ENCODE measurements around the gene RAP2A. TPM values are rescaled to one million over a fixed set of nuclear protein-coding genes. Genes with fewer than 3 reads are reported as not detected.

The RAP2A gene
- total RNA-seq, 1 donor from 2014 or later = 56.9 TPM

DNA sequence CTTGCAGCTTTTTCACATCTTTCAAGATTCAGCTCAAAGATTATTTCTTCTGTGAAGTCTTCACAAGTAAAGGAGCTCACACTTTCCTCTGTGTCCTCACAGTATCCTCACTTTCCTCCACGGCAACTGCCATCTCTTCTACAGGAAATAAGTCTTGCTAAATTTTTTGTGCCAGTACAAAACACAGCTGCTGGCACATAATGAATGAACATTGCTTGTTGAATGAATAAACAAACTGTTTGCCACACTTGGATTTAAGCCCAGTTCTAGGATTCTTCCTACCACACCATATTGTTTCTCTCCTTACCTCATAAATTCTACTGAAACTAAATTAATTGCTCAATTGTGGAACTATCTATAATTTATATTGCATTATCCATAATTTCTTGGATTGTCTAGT lies 59.5 kb downstream of the RAP2A start:
- peak in 1 of 2 donors; percentile 14 for DNase-seq (ENCODE audit: low read depth in 2 of 2)

DNA sequence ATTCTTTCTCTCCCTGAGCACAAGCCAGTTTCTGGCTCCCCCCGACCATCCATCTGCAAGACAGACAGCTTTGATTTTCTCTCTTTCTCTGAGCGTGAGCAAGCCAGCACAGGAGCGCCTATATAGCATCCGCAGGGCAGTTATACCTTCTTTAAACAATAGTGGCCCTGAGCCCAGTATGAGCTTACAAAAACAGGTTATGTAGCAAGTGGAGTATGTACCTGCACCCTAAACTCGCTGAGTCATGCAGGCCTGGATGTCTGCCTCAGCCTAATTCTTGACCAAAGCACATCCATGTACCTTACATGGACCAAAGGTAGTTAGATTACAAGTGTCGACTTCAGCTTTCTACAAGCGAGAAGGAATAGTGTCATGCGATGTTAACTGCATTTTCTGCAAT lies 61.7 kb downstream of the RAP2A start:
- DNase-seq (ENCODE audit: low read depth in 2 of 2) = no peak

DNA sequence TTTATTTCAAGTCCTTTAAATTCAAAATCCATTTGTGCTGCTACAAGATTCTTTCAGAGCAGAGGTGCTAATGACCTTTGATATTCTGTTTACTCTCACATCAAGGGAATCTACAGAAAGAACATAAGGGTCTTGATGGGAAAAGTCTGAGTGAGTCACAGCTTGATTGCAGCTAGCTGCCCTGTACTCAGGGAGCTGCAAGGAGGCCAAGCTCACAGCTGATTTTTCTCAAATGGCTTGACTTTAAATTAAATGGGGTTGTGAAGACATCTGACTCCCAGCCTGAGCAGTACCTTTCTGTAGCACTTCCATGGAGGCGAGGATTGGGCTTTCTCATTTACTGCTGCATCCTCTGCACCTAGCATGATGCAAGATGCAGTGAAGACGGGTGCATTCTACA lies 62.5 kb downstream of the RAP2A start:
- no peak for DNase-seq (ENCODE audit: low read depth in 2 of 2)

DNA sequence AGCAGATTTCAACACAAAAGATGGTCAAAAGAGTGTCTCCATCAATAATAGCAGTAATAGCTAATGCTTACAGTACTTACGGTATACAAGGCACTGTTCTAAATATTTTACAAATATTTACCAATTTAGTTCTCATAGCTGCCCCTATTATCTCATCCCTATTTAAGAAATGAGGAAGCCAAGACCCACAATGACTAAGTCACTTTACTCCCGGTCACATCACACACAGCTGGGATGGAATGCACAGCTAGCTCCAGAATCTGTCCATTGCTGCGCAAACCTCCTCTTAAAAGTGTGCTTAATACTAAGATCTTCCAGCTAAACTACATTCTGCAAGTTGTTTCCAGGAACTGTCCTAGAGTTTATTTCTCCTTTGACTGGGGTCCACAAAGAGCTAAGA lies 63.4 kb downstream of the RAP2A start:
- no peak for DNase-seq (ENCODE audit: low read depth in 2 of 2)

DNA sequence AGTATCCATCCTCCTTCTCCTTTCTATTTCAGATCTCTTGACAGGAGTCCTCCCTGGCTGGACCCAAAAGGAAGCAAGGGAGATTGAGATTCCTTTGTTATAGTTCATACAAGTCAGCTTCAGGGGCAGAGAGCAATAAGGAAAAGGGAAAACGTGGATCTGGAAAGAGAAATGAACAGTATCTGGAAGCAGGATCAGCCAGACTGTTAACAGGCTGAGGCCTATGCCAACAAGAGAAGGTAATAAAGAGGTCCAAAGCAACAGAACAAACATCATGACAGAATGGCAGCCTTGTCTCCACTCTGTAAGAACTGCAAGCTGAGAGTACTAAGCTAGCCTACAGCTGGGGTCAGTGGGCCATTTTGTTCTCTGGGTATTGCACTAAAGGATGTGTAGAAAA lies 64.5 kb downstream of the RAP2A start:
- DNase-seq (ENCODE audit: low read depth in 2 of 2) = no peak

DNA sequence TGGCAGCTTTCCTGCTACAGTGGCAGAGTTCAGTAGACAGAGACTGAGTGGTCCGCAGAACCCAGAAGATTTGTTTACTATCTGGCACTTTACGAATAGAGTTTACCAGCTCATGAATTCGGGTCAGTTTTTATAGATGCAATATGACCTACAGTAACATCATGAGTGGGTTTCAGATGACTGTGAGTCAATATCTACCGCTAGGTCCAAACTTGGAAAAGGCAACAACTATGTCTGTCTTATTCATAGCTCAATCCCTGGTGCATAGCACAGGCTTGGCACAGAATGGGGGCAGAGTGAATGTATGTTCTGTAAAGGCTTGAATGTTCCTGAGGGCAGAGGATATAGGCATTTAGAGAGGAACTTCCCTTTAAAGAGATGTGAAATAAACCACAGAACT lies 65.2 kb downstream of the RAP2A start:
- DNase-seq (ENCODE audit: low read depth in 2 of 2) = no peak

DNA sequence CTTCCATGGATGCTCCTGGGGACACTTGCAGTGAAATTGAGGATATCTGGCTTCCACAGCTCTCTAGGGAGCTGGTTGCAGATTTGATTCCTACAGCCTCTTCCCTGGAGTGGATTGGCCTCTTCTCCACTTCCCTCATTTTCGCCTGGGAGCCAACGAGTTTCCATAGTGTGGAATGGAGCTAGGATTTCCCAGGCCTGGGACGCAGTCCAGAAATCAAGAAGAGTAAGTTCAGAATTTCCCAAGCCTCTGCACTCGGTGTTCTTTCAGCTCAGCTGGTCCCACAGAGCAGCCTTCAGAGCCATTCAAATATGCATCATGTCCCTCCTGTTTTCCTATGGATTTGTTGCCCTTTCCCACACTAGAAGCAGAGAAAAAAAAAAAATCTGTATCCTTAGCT lies 68.2 kb downstream of the RAP2A start:
- no peak for DNase-seq (ENCODE audit: low read depth in 2 of 2)

DNA sequence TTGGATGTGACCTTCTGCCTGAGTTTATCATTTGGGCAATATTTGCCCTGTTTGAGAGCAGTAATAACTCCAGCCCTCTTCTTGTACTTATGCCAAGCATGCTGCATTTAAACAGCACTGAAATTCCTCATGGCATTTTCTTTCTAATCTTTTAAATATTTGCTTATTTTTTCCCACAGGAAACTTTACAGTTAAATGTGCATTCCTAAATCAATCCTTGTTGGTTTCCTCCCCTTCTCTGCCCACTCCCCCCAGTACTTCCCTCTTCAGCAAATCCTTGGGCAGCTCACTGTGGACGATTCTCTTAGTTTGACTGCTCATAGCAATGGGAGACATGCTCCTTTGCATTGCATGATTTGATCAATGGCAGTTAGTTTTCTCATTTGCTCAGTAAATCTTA lies 68.7 kb downstream of the RAP2A start:
- DNase-seq (ENCODE audit: low read depth in 2 of 2) = no peak

DNA sequence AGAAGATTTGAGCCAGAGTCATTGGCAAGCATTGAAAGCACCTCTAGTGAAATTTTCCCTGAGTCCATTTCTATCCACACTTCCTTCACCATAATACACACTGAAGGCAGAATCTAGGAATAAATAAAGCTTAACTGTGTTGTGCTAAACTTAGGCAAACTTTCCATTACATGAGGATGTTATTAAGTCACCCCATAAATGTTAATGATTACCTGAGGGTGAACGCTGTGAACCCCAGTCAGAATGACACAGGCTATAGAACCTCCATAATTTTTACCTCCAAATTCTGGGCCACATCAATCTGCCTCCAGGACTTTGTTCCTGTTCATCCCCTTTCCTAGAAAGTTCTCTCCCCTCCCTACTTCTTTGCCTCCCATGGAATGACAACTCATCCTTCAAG lies 71.0 kb downstream of the RAP2A start:
- DNase-seq (ENCODE audit: low read depth in 2 of 2) = no peak

DNA sequence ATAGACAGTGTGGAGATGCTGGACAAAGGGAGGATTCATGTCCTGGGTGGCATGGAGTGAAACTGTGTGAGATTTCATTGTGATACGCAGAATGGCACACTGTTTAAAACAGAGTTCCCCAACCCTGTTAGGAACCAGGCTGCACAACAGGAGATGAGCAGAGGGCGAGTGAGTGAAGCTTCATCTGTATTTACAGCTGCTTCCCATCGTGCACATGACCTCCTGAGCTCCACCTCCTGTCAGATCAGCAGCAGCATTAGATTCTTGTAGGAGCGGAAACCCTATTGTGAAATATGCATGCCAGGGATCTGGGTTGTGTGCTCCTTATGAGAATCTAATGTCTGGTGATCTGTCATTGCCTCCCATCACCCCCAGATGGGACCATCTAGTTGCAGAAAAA lies 72.5 kb downstream of the RAP2A start:
- peak; percentile 41 to 49 for DNase-seq (ENCODE audit: low read depth in 2 of 2)

DNA sequence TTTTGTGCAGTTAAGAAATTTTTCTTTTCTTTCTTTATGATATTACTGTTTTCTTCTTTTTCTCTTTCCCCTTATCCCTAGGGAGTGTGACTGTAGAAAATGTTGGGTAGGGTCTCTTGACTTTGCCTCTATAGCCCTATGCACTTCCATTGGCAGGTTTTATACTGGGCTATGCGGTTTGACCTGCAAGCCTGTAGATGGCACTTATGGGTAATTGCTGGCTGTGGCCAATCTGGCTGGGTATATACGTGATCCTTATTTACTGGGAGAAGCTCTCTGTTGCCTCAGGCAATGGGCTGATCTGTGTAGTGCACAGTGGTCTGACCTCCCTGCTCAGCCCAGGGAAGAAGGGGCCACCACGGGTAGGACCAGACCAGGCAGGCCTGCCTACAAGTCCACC lies 78.8 kb downstream of the RAP2A start:
- DNase-seq (ENCODE audit: low read depth in 2 of 2) = no peak

DNA sequence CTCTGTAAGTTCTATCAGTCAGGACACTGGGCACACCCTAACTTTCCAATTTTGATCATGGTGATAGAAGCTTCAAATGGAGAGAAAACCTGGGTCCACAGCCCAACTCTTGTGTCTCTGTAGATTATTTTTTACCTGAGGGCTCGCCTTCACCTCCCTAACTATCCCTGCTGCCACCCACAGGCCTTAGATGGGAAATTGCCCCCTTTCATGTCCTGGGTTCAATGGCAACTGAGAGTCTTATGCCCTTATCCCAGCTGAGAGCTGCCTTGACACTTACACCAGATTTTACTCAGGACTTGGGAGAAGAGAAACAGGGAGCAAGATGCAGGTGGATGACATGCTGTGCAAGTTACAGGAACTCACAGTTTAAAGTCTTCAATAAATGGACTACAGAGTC lies 81.7 kb downstream of the RAP2A start:
- DNase-seq (ENCODE audit: low read depth in 2 of 2) = no peak

DNA sequence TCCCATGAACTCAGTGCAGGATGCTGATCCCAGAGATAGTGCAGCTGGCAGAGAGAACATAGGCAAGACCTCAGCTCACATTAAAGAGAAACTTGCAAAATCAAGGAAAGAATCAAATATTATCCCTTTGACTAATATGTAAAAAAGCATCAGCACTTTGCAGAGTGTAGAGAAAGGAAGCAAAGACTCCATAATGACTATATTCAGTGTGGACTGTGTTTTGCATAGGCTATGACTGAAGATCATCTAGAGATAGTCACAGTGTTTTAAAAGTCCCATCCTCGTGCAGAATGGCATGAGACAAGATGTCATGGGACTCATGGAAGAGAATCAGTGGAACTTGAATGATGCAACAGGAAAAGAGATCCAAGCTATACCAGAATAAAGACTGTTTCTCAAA lies 84.0 kb downstream of the RAP2A start:
- no peak for DNase-seq (ENCODE audit: low read depth in 2 of 2)

Other genes with a start within 250 kb of the RAP2A start
- gene MBNL2, start 211.8 kb upstream of the RAP2A start, total RNA-seq = 30.9 and 46.6 TPM in 2 replicates